ENCODE measurements around the gene FERMT1.
"Not testable (repeated sequence)": the region's sequence is repeated elsewhere in the genome, so short reads cannot be mapped to it uniquely, and the experiment has no call there.

FERMT1 gene

DNA sequence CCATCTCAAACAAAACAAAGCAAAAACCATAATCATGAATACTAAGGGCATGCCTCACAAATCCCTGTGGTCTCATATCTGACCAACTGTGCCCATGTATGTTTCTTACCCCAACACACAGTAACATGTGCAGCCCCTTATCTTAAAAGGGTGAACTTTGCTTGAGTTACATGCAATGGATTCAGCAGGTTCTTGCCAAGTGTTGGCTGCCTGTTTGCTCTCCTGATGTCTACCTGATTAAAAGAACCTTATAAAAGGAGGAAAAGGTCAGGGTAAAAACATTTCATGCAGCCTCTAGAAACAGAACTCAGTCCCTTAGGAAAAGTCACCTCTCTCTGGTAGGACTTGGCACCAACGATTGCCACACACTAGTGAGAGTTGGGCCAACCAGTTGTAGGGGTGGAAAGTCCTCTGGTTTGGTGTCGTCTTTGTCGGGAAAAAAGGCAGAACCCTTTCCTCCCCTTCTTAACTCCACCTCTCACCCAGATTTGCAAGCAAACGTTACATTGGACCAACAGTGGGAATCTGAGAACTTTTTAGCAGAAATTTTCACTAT lies 55.0 kb downstream of the FERMT1 start:
- no peak for DNase-seq

DNA sequence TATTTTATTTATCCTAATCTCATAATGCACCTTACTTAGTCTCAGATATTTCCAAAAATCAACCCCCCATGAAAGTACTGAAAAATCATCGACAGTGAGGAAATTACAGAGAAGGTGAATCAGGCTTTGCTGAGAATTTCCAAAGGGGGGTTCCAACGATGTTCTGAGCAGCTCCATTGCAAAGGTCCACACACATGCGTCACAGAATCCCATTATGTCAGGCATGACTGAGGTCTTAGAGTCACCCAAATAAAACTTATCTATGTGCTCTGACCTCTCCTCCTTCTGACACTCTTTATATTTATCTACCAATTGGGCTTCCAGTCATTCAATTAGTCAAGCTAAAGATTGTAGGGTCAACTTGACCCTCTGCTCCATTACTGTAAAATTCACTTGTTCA lies 56.2 kb downstream of the FERMT1 start:
- no peak for DNase-seq

DNA sequence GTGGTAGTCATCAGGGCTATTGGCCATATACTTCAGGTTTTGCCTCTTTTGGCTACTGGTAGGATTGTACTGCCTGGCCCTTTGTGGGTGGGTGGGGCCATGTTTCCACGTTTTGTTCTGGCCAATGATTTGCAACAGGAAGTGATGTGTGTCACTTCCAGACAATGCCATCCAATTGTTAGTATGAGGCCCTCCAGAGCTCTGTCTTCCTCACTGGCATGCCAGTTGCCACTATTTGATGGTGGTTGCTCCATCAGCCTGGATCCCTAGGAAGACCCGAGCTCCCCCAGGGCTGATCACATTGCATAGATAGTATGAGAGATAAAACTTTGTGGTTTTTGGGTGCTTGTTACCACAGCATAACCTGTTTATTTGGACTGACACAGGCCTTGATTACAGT lies 61.3 kb downstream of the FERMT1 start:
- no peak for DNase-seq

DNA sequence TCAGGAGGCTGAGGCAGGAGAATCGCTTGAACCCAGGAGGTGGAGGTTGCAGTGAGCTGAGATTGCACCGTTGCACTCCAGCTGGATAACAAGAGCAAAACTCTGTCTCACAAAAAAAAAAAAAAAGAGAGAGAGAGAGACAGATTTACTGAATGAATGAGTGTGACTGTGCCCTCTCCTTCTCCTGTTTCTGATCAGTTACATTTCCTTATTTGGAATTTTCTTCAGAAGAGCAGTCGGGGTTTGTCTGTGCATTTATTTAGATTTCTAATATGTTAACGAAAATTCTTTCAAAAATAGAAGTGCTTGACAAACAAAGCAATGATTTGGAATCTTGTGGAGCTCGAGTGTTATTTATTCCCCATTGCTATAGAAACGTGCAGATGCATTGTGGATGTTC lies 62.6 kb downstream of the FERMT1 start:
- DNase-seq, result no peak

DNA sequence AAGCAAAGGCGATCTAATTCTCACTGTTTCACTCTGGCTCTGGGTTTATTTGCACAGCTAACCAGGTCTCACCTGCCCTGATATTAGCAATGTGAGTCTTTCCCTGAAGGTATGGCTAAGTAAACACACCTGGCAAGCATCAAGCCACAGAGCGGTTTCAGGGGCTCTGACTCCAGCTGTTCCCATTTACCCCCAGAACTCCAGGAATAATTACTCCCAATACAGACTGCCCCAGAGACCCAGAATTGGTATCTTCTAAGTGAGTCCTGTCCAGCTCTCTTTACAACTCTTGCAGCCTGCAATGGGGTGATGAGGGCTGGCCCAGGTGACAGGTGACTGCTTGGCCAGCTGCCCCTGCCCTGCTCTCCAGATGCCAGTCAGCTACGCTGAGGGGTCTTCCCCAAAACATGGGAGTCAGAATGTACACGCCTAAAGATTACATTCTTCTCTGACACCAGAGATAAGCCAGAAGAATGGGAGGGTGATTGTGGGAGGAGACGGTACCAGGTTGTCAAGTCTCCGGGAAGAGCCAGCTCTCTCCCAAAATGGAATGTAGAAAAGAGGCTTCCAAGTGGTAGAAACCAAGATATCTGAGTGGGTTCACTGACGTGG lies 64.0 kb downstream of the FERMT1 start:
- no peak for DNase-seq

DNA sequence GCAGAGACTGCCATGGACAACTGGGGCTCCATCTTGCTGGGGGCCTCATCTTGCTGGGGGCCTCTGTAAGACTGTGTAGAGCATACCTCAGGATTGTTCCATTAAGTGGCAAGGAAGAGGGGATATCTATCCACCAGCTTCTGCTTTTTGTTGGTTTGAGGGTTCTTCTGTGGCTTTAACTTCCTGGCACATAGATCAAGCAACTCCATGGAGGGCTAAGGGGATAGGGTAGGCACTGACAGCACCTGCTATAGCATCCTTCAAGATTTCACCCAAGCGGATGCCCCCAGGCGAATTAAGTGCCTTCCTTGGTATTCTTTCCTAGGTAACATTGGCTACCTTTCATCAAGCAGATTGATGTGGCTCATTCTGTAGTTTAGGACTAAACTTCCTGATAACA lies 65.1 kb downstream of the FERMT1 start:
- DNase-seq, result no peak

DNA sequence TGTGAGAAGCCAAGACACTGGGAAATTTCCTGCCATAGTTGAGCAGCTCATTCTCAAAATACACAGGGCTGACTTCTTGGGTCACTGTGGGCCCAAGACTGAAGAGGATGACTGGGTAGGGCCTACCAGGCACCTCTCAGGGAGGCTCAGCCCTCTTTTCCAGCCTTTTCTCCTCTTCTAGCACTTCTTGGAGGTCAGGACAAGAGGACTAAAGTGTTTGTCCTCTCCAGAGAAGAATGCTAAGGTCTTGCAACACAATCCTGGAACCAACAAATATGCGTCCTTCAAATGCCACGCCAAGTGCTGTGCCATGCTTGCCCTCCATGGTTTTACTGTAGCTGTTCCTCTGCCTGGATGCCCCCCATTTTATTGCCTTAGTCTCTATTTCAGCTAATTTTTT lies 65.7 kb downstream of the FERMT1 start:
- DNase-seq, result no peak

DNA sequence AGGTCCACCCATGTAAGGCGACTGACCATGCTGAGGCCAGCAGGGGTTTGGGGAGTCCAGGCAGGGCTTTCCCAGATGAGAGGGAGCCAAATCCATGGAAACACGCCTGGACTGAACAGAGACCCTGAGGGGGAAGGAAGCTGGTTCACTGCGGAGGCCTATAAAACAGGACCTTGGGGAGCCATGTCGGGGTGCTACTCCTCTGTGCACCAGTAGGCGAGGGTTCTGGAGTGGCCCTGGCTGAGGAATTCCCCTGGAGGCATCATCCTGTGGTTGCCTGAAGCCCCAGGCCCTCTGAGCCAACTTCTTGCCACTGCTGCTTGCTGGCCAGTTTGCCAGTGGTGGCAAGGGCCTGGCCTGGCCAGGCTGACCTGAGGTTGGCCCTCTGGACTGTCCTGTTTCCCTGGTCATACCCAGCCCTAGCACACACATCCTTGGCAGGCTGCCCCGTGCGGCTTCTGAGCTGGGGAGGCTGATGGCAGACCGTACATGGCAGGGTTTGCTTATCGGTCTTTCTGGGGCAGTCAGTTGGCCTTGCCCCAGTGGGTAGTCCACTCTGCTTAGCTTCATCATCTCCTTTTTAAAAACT lies 66.8 kb downstream of the FERMT1 start:
- no peak for DNase-seq

DNA sequence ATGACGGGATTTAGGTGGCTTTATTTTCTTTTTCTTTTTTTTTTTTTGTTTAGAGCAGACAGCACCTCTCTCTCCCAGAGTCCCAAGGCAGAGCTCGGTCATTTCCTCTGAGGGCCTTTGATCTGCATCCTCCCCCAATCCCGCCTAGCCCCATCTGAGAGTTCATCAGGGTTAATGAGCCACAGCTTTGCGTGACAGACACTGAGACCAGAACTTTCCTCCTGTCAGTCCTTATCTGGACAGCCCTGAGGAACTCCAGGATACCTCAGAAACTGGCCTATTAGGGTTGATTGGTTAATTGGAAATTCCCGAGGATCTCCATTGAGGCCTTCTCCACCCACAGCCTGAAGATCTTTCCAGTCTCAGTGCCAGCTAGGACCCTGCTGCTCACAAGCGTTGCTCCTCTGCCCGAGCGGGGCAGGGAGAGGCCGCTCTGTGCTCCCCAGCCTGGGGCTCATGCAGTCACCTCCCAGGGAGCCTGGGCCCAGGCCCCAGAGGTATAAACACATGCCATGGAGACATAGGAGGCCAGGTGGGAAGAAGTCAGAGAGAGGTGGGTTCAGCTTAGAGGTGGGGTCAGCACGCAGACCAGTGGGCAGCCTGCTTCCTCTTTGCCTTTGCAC lies 67.6 kb downstream of the FERMT1 start:
- no peak for DNase-seq

DNA sequence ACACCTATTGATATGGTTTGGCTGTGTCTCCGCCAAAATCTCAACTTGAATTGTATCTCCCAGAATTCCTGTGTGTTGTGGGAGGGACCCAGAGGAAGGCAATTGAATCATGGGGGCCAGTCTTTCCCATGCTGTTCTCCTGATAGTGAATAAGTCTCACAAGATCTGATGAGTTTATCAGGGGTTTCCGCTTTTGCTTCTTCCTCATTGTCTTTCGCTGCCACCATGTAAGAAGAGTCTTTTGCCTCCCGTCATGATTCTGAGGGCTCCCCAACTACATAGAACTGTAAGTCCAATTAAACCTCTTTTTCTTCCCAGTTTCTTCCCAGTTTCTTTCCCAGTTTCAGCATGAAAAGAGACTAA lies 68.2 kb downstream of the FERMT1 start:
- not testable (repeated sequence) for DNase-seq

DNA sequence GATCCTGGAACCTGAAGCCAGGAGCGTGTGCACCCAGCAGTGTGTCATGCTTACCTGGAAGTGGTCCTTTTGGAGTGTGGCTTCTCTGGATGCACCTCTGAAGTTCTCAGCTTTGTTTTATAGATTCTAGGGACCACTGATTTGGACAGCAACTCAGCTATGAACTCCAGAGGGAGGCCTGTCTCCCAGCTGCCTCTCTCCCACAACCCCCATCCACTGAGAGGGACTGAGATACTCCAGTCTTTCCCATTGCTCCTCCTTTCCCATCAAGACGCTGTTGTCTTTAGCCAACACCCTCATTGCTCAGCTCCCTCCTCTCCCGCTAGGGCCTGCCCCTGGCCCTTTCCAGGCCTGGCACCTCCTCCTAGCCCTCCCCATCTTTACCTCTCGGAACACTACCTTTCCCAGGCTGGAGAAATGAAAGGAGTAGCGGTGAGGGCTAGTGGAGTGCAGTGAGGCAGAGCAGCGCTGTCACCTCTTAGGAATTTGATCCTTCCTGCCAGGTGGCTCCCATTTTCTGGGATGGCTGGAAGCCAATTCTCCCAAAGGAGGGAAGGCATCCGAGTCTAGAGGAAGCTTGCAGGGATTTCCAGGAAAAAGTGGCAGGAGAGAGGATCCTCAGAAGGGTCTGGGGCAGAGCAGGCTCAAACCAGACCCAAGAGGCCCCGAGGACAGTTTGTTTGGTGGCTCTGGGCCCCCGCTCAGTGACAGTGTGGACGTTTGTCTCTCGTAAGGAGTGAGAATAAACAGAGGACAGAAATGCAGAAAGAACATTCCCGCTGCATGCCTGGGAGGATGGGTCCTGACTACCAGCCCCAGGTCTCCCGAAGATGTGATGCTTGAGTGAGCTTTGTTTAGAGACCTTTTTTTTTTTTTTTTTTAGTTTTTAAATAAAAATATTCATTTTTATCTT lies 68.8 kb downstream of the FERMT1 start, which contains the start of gene LRRN4:
Gene LRRN4, minus strand, starts transcription at position 285 of the 913 bp plus-strand sequence. CDS start 1,261 bp downstream, outside the sequence.
- DNase-seq, result no peak

DNA sequence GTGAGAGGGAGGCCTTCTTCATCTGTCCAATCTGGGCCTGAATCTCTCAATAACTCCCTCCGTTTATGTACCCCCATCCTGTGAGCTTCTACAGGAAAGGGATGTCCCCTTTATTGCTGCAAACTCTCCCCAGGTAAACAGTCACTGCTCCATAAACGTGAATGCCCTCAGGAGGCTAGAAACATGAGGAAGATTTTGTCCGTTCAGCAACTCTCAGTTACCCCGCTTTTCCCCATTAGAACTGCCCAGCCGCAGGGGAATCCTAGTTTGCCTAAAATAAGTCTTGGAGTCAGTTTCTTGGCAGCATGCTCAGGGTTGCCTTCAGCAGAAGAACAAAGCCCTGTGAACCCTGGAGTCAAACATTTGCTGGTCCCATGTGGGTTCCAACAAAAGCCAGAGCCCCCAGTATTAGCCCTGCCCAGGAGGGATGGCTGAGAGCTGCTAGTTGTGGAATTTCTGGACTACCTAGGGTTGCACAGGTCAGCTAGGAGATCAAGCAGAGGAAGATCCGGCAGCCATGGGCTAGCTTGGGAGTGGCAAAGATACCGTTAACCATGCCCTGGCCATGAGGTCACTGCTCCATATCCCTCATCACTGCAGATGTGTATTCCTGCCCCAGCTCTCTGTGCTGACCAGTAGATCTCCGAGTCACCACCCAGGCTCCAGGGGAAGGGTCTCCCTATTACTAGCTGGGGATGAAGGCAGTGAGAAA lies 69.6 kb downstream of the FERMT1 start:
- no peak for DNase-seq

DNA sequence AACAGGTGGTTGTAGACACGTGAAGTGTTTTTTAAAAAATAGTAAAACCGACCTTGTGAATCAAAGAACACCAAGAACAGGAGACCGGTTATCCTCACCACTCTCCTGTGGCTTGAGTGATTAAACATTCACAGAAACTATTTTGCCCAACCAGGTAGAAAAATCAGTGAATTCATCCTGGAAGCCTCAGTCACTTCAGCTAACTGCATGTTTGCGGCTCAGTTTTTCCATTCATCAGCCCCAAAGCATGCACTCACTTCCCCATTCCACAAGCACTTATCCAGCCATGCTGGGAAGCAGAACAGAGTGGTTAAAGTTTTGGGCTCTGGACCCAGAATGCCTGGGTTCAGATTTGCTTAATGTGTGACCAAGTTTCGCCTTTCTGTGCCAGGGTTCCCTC lies 71.3 kb downstream of the FERMT1 start:
- no peak for DNase-seq

DNA sequence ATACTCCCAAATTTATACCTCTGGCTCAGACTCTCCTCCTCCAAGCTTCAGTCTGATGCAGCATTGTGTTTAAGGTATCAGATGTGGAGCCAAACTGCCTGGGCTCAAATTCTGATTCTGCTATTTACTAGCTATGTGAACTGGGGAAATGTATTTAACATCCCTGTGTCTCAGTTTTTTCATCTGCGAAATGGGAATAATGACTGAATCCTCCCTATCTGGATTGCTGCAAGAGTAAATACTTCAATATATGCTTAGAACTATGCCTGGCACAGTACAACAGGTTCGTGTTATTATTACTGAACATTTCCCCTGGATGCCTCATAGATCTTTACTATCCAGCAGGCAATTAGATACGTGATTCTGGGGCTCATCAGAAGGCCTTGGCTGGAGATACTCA lies 74.4 kb downstream of the FERMT1 start:
- DNase-seq, result no peak

DNA sequence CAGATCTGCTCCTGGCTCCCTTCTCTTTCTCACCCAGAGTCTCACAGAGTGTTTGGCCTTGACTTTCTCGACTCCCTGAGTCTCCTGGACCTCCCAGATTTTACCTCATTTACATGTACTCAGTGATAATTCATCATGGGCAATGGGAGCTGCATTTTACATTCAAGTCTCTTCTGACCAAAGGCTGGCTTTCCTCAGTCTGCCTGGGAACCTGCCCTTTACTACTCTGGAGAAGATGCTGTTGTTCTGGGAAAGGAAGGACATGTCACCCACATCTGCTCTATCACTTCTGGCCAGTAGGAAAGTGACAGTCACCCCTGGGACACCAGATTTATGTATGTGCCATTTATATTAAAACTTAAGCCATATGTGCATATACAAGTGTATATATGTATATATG lies 76.4 kb downstream of the FERMT1 start:
- no peak for DNase-seq

DNA sequence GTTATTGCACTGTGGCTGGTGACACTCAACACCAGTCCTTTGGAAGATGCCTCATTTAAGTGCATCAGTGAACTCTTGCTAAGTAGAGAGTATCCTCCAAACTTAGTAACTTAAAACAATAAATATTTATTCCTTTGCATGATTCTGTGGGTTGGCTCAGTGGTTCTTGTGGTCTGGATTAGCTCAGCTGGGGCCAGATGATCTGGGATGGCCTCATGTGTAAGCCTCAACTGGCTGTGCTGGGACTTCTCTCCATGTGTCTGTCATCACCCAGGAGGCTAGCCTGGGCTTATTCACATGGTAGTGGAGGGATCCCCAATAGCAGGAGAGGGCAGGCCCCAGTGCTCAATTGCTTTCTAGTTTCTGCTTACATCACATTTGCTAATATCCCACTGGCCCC lies 77.3 kb downstream of the FERMT1 start:
- no peak for DNase-seq

DNA sequence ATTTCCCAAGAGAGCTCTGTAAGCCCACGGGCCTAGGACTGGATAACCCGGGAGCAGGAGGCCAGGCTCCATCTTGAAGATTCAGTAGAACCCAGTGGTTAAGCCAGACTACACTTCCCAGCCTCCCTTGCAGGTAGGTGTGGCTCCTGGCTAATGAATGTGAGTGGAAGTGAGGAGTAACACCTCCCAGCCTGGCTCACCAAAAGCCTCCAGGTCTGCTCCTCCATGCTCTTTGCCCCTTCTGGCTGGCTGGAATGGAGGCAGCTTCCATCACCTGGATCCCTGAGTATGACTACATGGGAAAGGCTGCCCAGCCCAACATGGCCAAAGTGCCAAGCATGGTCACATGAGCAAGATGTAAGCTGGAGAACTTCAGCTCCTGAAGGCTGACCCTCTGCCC lies 78.7 kb downstream of the FERMT1 start:
- no peak for DNase-seq

DNA sequence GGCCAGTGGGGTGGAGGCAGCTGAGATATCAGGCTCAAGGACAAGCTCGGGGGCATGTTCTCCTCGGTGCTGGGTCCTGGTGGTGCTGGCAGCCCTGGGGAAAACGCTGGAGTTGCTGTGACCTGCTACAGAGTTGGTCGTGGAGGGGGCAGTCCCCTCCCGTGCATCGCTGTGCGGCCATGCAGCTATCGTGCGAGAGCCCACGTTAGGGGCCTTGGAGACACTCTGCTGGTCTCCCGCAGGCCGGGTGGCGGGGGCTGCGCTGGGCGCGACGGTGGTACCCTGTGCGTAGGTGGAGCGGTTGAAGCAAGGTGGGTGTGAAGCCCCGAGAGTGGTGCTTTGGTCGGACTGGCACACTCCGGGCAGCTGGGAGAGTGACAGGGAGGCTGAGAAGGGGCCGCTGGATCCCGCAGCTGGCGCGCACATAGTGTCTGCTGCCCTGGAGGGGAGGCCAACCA lies 81.0 kb downstream of the FERMT1 start:
- DNase-seq, result no peak

DNA sequence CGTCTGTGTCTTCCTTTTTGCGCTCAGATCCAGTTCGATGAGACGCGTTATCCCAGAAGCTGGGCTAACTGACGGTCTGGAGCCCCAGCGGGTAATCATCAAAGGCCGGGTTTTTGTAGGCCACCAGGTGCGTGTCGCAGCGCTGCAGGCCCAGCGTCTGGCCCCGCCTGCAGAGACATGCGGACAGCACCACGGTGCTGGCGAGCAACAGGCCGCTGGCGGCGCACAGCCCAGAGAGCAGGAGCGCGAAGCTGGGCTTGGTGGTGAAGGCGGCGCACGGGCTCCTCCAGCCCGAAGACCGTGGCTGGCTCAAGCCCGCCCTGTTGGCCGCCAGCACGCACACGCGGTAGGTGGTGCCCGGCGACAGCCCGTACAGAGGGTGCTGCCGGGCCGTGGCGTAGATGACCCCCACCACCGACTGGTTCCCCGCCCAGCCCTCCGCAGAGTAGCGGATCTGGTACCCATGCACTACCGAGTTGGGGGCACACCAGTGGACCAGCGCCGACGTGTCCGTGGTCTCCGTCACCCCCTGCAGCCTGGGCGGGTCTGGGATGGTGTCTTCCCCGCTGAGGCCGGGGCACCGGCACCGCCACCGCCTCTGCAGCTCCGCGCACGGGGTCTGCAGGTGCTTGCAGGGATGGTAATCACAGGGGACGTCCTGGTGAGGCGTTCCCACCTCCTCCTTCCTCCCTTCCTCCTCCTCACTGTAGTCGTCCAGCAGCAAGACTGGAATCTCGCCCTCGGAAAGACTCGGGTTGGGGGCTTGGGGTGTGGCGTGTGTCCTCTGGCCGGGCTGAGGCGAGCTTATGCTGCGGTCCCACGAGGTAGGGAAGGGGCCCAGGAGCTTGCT lies 81.6 kb downstream of the FERMT1 start:
- DNase-seq, result no peak

DNA sequence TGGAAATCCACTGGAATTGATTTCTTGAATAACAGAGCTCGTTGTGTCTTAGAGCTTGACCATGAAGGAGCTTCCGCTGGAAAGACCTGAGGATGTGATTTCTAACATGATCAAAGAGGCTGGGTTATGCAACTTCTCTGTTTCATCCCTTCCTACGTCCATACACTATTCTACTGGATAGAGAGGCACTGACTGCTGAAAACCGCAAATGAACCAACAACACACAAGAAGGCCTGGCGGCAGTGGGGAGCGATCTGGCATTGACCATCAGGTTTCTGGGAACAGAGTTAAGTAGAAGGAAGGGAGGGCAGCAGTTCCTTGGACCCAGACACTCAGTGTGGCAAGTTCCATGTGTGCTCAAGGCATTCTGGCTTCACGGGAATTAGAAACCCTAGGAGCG lies 82.3 kb downstream of the FERMT1 start:
- DNase-seq, result no peak

DNA sequence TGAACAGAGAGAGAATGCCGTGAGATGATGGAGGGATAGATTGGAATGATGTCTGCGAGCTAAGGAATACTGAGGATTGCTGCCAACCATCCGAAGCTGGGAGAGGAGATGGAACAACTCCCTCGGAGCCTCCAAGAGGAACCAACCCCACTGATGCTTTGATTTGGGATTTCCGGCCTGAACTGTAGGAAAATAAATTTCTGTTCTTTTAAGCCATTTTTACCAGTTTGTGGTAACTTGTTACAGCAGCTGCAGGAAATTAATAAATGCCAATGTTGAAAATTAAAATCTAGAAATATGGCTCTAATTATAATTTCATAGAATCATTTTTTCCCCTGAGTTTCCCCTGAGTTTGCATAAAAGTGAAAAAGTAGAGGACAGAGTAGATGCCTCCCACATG lies 83.1 kb downstream of the FERMT1 start:
- DNase-seq, result no peak

DNA sequence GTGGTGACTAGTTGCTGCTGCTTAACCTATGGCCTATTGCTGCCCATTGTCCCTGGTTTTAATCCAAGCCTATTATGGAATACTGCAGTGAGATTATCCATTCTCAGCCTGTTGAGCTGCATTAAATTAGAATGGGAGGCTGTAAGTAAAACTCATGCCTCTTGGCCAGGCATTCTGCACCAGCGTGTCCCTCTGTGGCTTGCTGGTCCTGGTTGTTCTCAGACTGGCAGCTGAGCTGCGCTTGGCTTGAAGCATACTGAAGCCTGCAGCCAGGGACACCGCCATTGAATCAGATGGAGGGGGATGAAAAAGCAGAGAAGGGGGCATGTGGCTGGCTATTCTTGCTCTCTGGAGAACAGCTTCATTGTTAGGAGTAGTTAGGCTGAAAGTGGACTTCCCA lies 84.6 kb downstream of the FERMT1 start:
- no peak for DNase-seq

Measured in stimulated activated CD4-positive, alpha-beta T cell treated with anti-CD3 and anti-CD28 coated beads, Interleukin-1b, Interleukin-23, amount 100 ng/mL, for 48 hours (primary cell).